PFSK-1 (cell line): Measurements from ENCODE around the gene CD81.

ENCODE experiments used
- FOXP2 ChIP-seq: optimal IDR thresholded peaks from 2 replicates; pipeline ENCODE3; 2011; ENCODE audit warnings: borderline replicate concordance, control low read depth, inconsistent platforms; ENCODE audit not compliant: insufficient read depth; ENCODE audit errors: extremely low read length, extremely low read depth
- POLR2AphosphoS5 ChIP-seq: IDR thresholded peaks from 2 replicates; pipeline ENCODE4 v1.6.1; 2012; ENCODE audit warnings: low read depth, mild to moderate bottlenecking, control low read depth, low read length, moderate library complexity
- SIN3A ChIP-seq: IDR thresholded peaks from 2 replicates; pipeline ENCODE4 v1.6.1; 2012; ENCODE audit warnings: mild to moderate bottlenecking, low read length, moderate library complexity, borderline replicate concordance; ENCODE audit not compliant: insufficient read depth
- TAF1 ChIP-seq: IDR thresholded peaks from 2 replicates; pipeline ENCODE4 v1.6.1; 2012; ENCODE audit warnings: low read length, control low read depth, borderline replicate concordance; ENCODE audit not compliant: insufficient read depth
- TF ChIP-seq, protein P1 (sequence below), 2 experiments: IDR thresholded peaks; 2 replicates each; pipeline versions ENCODE4 v1.6.1 to v1.8.0; 2011 to 2012; ENCODE audit warnings: low read depth in 2 of 2, low read length in 2 of 2, control low read depth in 1 of 2, inconsistent platforms in 1 of 2, mild to moderate bottlenecking in 1 of 2, moderate library complexity in 1 of 2; ENCODE audit not compliant: insufficient read depth in 1 of 2

CD81 gene

DNA sequence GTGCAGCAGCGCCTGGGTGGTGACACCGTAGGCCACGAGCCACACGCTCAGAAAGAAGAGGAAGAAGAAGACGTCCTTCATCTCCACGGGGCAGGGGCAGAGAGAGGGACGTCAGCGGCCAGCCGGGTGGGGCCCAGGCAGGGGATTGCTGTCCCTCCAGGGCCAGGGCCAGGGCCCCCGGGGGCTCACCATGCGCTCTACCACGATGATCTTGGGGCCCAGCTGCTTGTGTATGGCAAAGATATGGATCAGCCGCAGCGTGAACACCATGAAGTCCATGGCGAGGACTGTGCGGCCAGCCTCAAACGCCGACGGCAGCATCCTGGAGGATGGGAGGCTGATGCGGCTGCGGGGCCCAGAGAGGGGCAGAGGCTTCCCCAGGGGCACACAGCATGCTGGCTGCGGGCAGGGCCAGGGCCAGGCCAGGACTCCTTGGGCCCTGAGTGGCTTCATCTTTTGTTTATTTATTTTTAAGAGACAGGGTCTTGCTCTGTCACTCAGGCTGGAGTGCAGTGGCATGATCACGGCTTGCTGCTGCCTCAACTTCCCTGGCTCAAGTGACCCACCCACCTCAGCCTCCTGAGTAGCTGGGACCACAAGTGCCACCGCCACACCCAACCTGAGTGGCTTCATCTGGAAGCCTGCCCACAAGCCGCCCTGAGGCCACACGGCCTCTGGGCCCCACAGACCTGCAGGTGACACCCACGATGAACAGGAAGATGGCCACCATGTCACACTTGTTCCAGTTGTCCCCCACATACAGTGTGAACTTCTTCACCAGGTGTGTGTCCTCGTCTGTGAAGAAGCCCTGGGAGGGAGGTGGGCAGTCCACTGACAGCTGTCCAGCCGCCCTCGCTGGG lies 34.6 kb downstream of the CD81 start:
- TF ChIP-seq POLR2AphosphoS5 (no peak), FOXP2 (no peak), TAF1 (no peak), SIN3A (no peak)
- TF ChIP-seq, protein P1, sequence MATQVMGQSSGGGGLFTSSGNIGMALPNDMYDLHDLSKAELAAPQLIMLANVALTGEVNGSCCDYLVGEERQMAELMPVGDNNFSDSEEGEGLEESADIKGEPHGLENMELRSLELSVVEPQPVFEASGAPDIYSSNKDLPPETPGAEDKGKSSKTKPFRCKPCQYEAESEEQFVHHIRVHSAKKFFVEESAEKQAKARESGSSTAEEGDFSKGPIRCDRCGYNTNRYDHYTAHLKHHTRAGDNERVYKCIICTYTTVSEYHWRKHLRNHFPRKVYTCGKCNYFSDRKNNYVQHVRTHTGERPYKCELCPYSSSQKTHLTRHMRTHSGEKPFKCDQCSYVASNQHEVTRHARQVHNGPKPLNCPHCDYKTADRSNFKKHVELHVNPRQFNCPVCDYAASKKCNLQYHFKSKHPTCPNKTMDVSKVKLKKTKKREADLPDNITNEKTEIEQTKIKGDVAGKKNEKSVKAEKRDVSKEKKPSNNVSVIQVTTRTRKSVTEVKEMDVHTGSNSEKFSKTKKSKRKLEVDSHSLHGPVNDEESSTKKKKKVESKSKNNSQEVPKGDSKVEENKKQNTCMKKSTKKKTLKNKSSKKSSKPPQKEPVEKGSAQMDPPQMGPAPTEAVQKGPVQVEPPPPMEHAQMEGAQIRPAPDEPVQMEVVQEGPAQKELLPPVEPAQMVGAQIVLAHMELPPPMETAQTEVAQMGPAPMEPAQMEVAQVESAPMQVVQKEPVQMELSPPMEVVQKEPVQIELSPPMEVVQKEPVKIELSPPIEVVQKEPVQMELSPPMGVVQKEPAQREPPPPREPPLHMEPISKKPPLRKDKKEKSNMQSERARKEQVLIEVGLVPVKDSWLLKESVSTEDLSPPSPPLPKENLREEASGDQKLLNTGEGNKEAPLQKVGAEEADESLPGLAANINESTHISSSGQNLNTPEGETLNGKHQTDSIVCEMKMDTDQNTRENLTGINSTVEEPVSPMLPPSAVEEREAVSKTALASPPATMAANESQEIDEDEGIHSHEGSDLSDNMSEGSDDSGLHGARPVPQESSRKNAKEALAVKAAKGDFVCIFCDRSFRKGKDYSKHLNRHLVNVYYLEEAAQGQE (IDR thresholded peaks at IDR 0.05; ENCODE audit: insufficient read depth in 1 of 2, low read depth in 2 of 2, low read length in 2 of 2) = no peak

DNA sequence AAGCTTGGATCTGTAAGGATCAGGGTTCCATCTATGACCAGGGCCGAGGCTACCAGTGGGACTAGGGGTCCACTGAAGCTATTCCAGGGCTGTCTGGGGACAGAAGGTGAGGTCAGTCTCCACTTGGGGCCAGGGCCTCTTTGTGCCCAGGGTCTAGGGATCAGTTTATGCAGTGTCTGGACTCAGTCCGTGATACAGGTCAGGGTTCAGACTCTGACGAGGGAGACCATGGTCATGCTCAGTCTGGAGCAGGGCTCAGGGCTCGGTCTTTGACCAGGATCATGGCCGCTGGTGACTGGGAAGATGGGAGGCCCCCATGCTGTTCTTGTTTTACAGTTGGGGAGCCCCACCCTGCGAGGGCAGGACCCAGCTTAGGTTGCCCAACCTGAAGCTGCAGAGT lies 35.2 kb downstream of the CD81 start:
- TF ChIP-seq TAF1 = no peak
- TF ChIP-seq, protein P1 (IDR thresholded peaks at IDR 0.05; ENCODE audit: insufficient read depth in 1 of 2, low read depth in 2 of 2, low read length in 2 of 2) = no peak
- no peak for TF ChIP-seq FOXP2
- TF ChIP-seq POLR2AphosphoS5 = no peak

DNA sequence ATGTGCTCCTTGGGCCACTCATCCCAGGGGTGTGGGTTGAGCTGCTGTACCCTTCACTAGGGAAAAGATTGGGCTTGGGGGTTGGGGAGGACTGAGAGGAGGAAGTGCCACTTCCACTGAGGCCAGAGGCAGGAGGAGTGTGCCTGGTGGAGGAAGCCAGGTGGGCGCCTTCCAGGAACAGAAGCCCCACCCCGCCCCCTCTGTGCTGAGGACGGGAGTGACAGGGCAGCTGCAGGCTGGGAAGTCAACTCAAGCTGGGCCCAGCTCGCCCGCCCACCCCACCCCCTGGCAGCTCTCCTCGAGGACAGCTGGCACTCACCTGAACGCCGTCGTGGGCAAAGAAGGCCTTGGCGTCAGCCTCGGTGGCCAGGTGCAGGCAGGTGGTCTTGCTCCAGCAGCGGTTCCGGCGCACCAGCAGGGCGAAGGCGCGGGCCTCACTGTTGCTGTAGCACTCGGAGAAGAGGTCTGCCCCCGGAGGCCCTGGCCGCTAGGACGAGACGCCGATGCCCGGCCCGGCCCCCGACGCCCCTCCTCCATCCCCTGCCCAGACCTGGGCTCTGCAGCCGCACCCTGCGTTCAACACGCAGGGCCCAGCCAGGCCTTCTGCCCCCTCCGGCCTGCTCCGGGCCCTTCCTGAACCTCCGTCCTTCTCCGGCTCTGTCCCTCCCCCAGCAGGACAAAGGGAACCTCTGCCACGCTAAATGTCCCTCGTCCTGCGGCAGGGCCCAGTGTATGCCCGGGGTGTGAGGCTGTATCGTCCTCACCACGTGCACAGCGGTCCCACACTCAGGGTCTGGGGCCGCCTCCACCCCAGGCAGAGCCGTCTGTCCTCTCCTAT lies 36.9 kb downstream of the CD81 start:
- TF ChIP-seq SIN3A (no peak), POLR2AphosphoS5 (no peak), FOXP2 (no peak), TAF1 (no peak)
- TF ChIP-seq, protein P1 (IDR thresholded peaks at IDR 0.05; ENCODE audit: insufficient read depth in 1 of 2, low read depth in 2 of 2, low read length in 2 of 2) = no peak

DNA sequence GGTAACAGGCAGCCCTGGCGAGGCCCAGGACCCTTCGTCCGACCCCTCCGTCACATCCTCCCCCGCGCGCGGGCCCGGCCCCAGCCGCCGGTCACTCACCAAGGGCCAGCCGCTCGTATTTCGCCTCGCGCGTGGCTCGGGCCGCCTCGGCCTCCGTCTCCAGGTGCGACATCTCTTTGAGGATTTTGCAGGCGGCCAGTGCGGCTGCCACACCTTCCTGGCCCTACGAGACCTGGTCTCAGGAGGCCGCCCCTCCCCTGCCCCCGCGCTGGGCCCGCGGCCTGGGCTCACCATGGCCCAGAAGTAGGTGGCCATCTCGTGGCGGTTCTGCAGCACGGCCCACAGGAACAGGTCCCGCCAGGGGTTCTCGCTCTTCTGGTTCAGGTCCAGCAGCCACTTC lies 37.5 kb downstream of the CD81 start:
- TF ChIP-seq POLR2AphosphoS5 (no peak), SIN3A (no peak), FOXP2 (no peak), TAF1 (no peak)
- TF ChIP-seq, protein P1 (IDR thresholded peaks at IDR 0.05; ENCODE audit: insufficient read depth in 1 of 2, low read depth in 2 of 2, low read length in 2 of 2) = no peak
